DND-41 (cell line): ENCODE measurements around the gene ZDHHC7.

Source experiments
- CTCF ChIP-seq: IDR thresholded peaks from 2 replicates; pipeline ENCODE4 v1.5.1; 2012; ENCODE audit warnings: borderline replicate concordance, low read length, moderate library complexity, mild to moderate bottlenecking; ENCODE audit not compliant: poor library complexity, severe bottlenecking; ENCODE audit errors: extremely low read depth
- EZH2 ChIP-seq: IDR thresholded peaks from 3 replicates; pipeline ENCODE4 v1.6.1; 2012; ENCODE audit warnings: borderline replicate concordance, low read depth, mild to moderate bottlenecking, moderate library complexity, low read length, inconsistent platforms; ENCODE audit not compliant: severe bottlenecking

DNA sequence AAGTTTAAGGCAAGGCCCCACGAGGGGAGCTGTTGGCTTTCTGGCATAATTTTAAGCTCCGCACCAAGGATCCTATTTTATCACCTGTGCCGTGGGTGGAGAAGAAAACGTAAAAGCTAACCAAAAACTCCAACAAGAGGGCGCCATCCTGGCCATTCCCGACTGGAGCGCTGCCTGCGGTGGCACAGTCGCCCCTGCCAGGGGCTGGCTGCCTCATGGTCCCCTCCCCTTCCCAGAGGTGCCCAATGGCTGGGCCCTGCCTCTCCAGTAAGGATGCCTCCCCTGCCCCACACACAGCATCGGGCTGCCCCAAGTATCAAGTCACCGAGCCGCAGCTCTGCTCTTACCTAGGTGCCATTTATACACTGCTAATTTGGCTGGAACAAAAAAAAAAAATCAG is 36.3 kb downstream of the ZDHHC7 start:
- TF ChIP-seq CTCF (no peak), EZH2 (no peak)
